Left ventricle myocardium inferior (tissue), 1 donor: Measurements from ENCODE around the gene SEMA3B. TPM values are rescaled to one million over a fixed set of nuclear protein-coding genes. Genes with fewer than 3 reads are reported as not detected.
A peak's percentile ranks its signal among the peaks of the same experiment; 100 is the strongest.

Source experiments
- DNase-seq: peaks from one replicate; pipeline ENCODE4 v3.0.0-alpha.2; 2020
- H3K27ac ChIP-seq: fragments of 200-600 bp; replicated peaks from 2 replicates; pipeline ENCODE4 v1.8.0; 2021
- H3K27me3 ChIP-seq: fragments of 200-600 bp; 2 replicates; pipeline ENCODE4 v1.8.0; 2021; ENCODE audit warnings: low read depth
- H3K36me3 ChIP-seq: fragments of 200-600 bp; 2 replicates; pipeline ENCODE4 v1.8.0; 2021
- H3K4me1 ChIP-seq: fragments of 200-600 bp; 2 replicates; pipeline ENCODE4 v1.8.0; 2021
- H3K4me3 ChIP-seq: fragments of 200-600 bp; 2 replicates; pipeline ENCODE4 v1.8.0; 2021; ENCODE audit warnings: mild to moderate bottlenecking, moderate library complexity
- H3K9me3 ChIP-seq: fragments of 200-600 bp; replicated peaks from 2 replicates; pipeline ENCODE4 v1.8.0; 2021
- CTCF ChIP-seq: fragments of 200-600 bp; IDR thresholded peaks from 2 replicates; pipeline ENCODE4 v1.8.0; 2021; ENCODE audit warnings: antibody characterized with exemption, mild to moderate bottlenecking, borderline replicate concordance
- intact Hi-C: fragments of 100-400 bp; cut with micrococcal nuclease; formaldehyde crosslinking; loops from one replicate; pipeline ENCODE4 v1.11.0; 2022
- total RNA-seq: library from RNA; stranded (reverse); fragmentation: NEBNext Ultra II Directional; extraction: Animal tissue kit (Norgen Biotek cat#: 25700); gene quantifications from one replicate; pipeline ENCODE4 v1.2.1, GENCODE V29; 2021
- donor health status: DM: no; HTN: yes; CAD: no; lungs with severe emphysema.

SEMA3B gene
- total RNA-seq, 1 donor from 2014 or later, result 23.2 TPM

- intact Hi-C loops, result no loop called here
- Histone ChIP-seq H3K9me3 (no peaks in the 10 kb centered on the region), H3K4me1 (peaks cover 93% of the 10 kb centered on the region), H3K27me3 (no peaks in the 10 kb centered on the region), H3K27ac (peak overlapping the region; percentile 99), H3K36me3 (peaks cover 51% of the 10 kb centered on the region), H3K4me3 (peak overlapping the region; percentile 86)
- peak; percentile 67 for TF ChIP-seq CTCF
- DNase-seq, result peak; percentile 91
These were observed 52.6 kb downstream of the SEMA3B start for GRCh38 chr3:50321336-50322114.

GRCh38 chr3:50322115-50322385 lies 53.1 kb downstream of the SEMA3B start:
- no peak for TF ChIP-seq CTCF
- peak overlapping the region; percentile 86 for H3K4me3 ChIP-seq
- no peaks in the 10 kb centered on the region for H3K27me3 ChIP-seq
- H3K4me1 ChIP-seq, result peaks cover 93% of the 10 kb centered on the region
- intact Hi-C loops, result no loop called here
- DNase-seq, result no peak
- H3K27ac ChIP-seq, result peak overlapping the region; percentile 99
- peaks cover 50% of the 10 kb centered on the region for H3K36me3 ChIP-seq
- no peaks in the 10 kb centered on the region for H3K9me3 ChIP-seq

GRCh38 chr3:50322386-50323091 lies 53.6 kb downstream of the SEMA3B start, which contains the start of gene HYAL2:
Gene HYAL2 (minus strand): TSS chr3:50322745. CDS start chr3:50320489, 2,256 bp downstream.
- DNase-seq, result peak; percentile 73
- H3K36me3 ChIP-seq, result peaks cover 45% of the 10 kb centered on the region
- TF ChIP-seq CTCF, result no peak
- H3K27ac ChIP-seq, result peak within 1 kb of the TSS; percentile 99
- H3K4me3 ChIP-seq, result peak within 1 kb of the TSS; percentile 86
- no peaks in the 10 kb centered on the region for H3K9me3 ChIP-seq
- intact Hi-C loops, result no loop called here
- peaks cover 93% of the 10 kb centered on the region for H3K4me1 ChIP-seq
- no peaks in the 10 kb centered on the region for H3K27me3 ChIP-seq

- intact Hi-C loops, result no loop called here
- peaks cover 93% of the 10 kb centered on the region for H3K4me1 ChIP-seq
These were observed 54.2 kb downstream of the SEMA3B start for GRCh38 chr3:50323092-50323600.

More at GRCh38 chr3:50323092-50323600, 54.2 kb downstream of the SEMA3B start:
- no peak for TF ChIP-seq CTCF
- peak overlapping the region; percentile 99 for H3K27ac ChIP-seq
- H3K9me3 ChIP-seq, result no peaks in the 10 kb centered on the region
- peak overlapping the region; percentile 86 for H3K4me3 ChIP-seq
- H3K27me3 ChIP-seq, result no peaks in the 10 kb centered on the region
- DNase-seq, result peak; percentile 47
- peaks cover 39% of the 10 kb centered on the region for H3K36me3 ChIP-seq
